MM.1S (cell line): ENCODE measurements around the gene SAXO1.

Experiments used
- DNase-seq: peaks from one replicate; pipeline ENCODE4 v3.0.0-alpha.2; 2015
- H2AFZ ChIP-seq: fragments of 300-600 bp; sonication (generic); 2 replicates; pipeline ENCODE4 v1.6.0; 2016; ENCODE audit warnings: antibody characterized with exemption, low read length
- H3F3A ChIP-seq: fragments of 300-600 bp; sonication (generic); 2 replicates; pipeline ENCODE4 v1.6.1; 2016; ENCODE audit warnings: mild to moderate bottlenecking, antibody characterized with exemption, low read length, moderate library complexity, mixed read lengths; ENCODE audit not compliant: insufficient read depth
- H3K27ac ChIP-seq: fragments of 300-600 bp; sonication (generic); 2 replicates; pipeline ENCODE4 v1.5.1; 2016; ENCODE audit warnings: mild to moderate bottlenecking, low read length
- H3K27me3 ChIP-seq: fragments of 300-600 bp; sonication (generic); replicated peaks from 2 replicates; pipeline ENCODE4 v1.6.0; 2016; ENCODE audit warnings: low read length; ENCODE audit not compliant: insufficient read depth
- H3K36me3 ChIP-seq: fragments of 300-600 bp; sonication (generic); replicated peaks from 2 replicates; pipeline ENCODE4 v1.6.1; 2016; ENCODE audit warnings: mild to moderate bottlenecking, low read length, mixed read lengths; ENCODE audit not compliant: insufficient read depth
- H3K4me1 ChIP-seq: fragments of 300-600 bp; sonication (generic); 2 replicates; pipeline ENCODE4 v1.6.1; 2016; ENCODE audit warnings: low read length, mixed read lengths
- H3K4me2 ChIP-seq: fragments of 300-600 bp; sonication (generic); 2 replicates; pipeline ENCODE4 v1.6.0; 2016; ENCODE audit warnings: low read depth, low read length
- H3K4me3 ChIP-seq: fragments of 300-600 bp; sonication (generic); 2 replicates; pipeline ENCODE4 v1.5.1; 2016; ENCODE audit warnings: low read length, mixed read lengths
- H3K79me2 ChIP-seq: fragments of 300-600 bp; sonication (generic); 2 replicates; pipeline ENCODE4 v1.6.1; 2016; ENCODE audit warnings: mixed run types, low read length, mixed read lengths
- H3K9ac ChIP-seq: fragments of 300-600 bp; sonication (generic); 2 replicates; pipeline ENCODE4 v1.6.1; 2016; ENCODE audit warnings: low read length, mixed read lengths
- H3K9me2 ChIP-seq: fragments of 300-600 bp; sonication (generic); replicated peaks from 2 replicates; pipeline ENCODE4 v1.6.1; 2016; ENCODE audit warnings: mild to moderate bottlenecking, low read length, mixed read lengths; ENCODE audit not compliant: insufficient read depth
- H3K9me3 ChIP-seq: fragments of 300-600 bp; sonication (generic); replicated peaks from 2 replicates; pipeline ENCODE4 v1.6.1; 2016; ENCODE audit warnings: mild to moderate bottlenecking, low read length, mixed read lengths; ENCODE audit not compliant: insufficient read depth
- H4K20me1 ChIP-seq: fragments of 300-600 bp; sonication (generic); 2 replicates; pipeline ENCODE4 v1.6.1; 2016; ENCODE audit warnings: mild to moderate bottlenecking, low read length, moderate library complexity, mixed read lengths; ENCODE audit not compliant: insufficient read depth
- EZH2 ChIP-seq: fragments of 300-600 bp; sonication (generic); optimal IDR thresholded peaks from 2 replicates; pipeline ENCODE3; 2017; ENCODE audit warnings: low read depth, mild to moderate bottlenecking, antibody characterized with exemption, low read length, mixed read lengths
- EZH2phosphoT487 ChIP-seq: fragments of 300-600 bp; sonication (generic); IDR thresholded peaks from 2 replicates; pipeline ENCODE4 v1.6.1; 2018; ENCODE audit warnings: antibody characterized with exemption, low read length
- TF ChIP-seq, protein P1 (sequence below): fragments of 300-600 bp; sonication (generic); IDR thresholded peaks from 2 replicates; pipeline ENCODE4 v1.5.1; 2016; ENCODE audit warnings: antibody characterized with exemption, low read length, mixed read lengths

The SAXO1 gene

DNA sequence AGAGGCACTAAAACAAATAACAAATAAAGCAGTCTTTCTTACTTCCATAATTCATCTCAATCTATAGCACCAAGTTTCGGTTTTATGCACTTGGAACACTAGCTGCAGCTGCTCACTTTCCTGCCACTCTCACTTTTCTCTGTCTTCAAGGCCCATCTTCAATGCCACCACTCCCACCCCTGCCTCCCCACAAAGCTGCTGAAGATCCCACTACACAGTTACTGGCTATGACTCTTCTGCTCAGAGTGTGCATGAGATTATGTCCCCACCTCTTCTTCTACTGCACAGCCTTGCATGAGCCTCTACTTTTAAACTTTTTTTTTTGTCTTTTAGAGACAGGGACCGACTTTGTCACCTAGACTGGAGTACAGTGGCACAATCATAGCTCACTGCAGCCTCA is 77.4 kb downstream of the SAXO1 start:
- no peak overlapping the region for H3K4me3 ChIP-seq
- H3K4me2 ChIP-seq: no peak overlapping the region
- H3K9me3 ChIP-seq: no peaks in the 10 kb centered on the region
- H2AFZ ChIP-seq: no peak overlapping the region
- no peaks in the 10 kb centered on the region for H3K9me2 ChIP-seq
- H3K27ac ChIP-seq: no peak overlapping the region
- no peaks in the 10 kb centered on the region for H3K79me2 ChIP-seq
- no peaks in the 10 kb centered on the region for H3K36me3 ChIP-seq
- no peaks in the 10 kb centered on the region for H3K27me3 ChIP-seq
- no peaks in the 10 kb centered on the region for H3K4me1 ChIP-seq
- no peak for TF ChIP-seq EZH2
- no peak for TF ChIP-seq EZH2phosphoT487
- TF ChIP-seq, protein P1, sequence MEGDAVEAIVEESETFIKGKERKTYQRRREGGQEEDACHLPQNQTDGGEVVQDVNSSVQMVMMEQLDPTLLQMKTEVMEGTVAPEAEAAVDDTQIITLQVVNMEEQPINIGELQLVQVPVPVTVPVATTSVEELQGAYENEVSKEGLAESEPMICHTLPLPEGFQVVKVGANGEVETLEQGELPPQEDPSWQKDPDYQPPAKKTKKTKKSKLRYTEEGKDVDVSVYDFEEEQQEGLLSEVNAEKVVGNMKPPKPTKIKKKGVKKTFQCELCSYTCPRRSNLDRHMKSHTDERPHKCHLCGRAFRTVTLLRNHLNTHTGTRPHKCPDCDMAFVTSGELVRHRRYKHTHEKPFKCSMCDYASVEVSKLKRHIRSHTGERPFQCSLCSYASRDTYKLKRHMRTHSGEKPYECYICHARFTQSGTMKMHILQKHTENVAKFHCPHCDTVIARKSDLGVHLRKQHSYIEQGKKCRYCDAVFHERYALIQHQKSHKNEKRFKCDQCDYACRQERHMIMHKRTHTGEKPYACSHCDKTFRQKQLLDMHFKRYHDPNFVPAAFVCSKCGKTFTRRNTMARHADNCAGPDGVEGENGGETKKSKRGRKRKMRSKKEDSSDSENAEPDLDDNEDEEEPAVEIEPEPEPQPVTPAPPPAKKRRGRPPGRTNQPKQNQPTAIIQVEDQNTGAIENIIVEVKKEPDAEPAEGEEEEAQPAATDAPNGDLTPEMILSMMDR: no peak
- H3F3A ChIP-seq: no peaks in the 10 kb centered on the region
- no peak for DNase-seq
- H4K20me1 ChIP-seq: no peaks in the 10 kb centered on the region
- no peak overlapping the region for H3K9ac ChIP-seq

GRCh38 chr9:18951936-18952335 is 81.1 kb downstream of the SAXO1 start:
- Histone ChIP-seq H3K9me2 (no peaks in the 10 kb centered on the region), H3K36me3 (no peaks in the 10 kb centered on the region), H3K4me2 (no peak overlapping the region), H3F3A (no peaks in the 10 kb centered on the region), H3K4me1 (no peaks in the 10 kb centered on the region), H3K79me2 (no peaks in the 10 kb centered on the region), H3K4me3 (no peak overlapping the region), H3K27me3 (no peaks in the 10 kb centered on the region), H3K9ac (no peak overlapping the region), H3K9me3 (no peaks in the 10 kb centered on the region), H3K27ac (no peak overlapping the region), H2AFZ (no peak overlapping the region), H4K20me1 (no peaks in the 10 kb centered on the region)
- no peak for TF ChIP-seq EZH2
- TF ChIP-seq, protein P1: no peak
- no peak for TF ChIP-seq EZH2phosphoT487
- DNase-seq: no peak

DNA sequence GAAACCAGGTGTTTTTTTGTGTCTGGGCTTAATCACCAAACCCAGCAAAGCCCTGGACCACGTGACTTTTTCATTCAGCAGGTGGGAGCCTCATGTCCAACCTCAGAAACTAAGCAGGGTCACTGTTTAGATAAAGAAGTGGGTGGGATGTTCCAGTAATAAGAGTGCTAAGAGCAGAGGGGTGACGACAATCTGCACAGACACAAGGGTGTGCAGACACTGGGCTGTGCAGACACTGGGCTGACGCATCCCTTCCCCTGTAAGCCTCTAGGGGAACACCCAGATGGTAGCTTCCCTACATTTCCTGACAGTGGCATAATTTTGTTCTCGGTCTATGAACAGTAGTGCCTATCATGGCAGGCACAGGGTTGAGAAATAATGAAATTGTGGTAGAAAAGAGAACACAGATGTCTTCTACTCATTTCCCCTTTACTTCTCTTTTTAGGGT is 85.1 kb downstream of the SAXO1 start:
- no peak for DNase-seq
- no peak overlapping the region for H3K4me2 ChIP-seq
- H3K4me3 ChIP-seq: no peak overlapping the region

More for the DNA sequence above, 85.1 kb downstream of the SAXO1 start:
- Histone ChIP-seq H3F3A (no peaks in the 10 kb centered on the region), H3K4me1 (no peaks in the 10 kb centered on the region), H3K36me3 (no peaks in the 10 kb centered on the region), H3K27me3 (no peaks in the 10 kb centered on the region), H3K9me3 (no peaks in the 10 kb centered on the region), H3K27ac (no peak overlapping the region), H3K9me2 (no peaks in the 10 kb centered on the region), H4K20me1 (no peaks in the 10 kb centered on the region), H3K9ac (no peak overlapping the region), H3K79me2 (no peaks in the 10 kb centered on the region), H2AFZ (no peak overlapping the region)
- TF ChIP-seq, protein P1: no peak
- no peak for TF ChIP-seq EZH2
- TF ChIP-seq EZH2phosphoT487: no peak
